Pancreas (tissue), 10 donors: ENCODE measurements around the gene LYPD1. TPM values are rescaled to one million over a fixed set of nuclear protein-coding genes. Genes with fewer than 3 reads are reported as not detected.
A peak's percentile ranks its signal among the peaks of the same experiment; 100 is the strongest.

Experiments
- ATAC-seq, 4 donors: fragments of 200-7000 bp; cut with Tn5 transposase; one replicate each; pipeline versions ENCODE4 v1.8.0 to v1.9.1; 2020; ENCODE audit warnings: mild to moderate bottlenecking in 4 of 4, moderate library complexity in 4 of 4
- DNase-seq, 6 donors: peaks; one replicate each; pipeline ENCODE4 v3.0.0-alpha.2; 2020
- FAIRE-seq: peaks from 2 replicates; lab custom pipeline; 2012; peaks lifted over from hg19 to GRCh38; lab: Jason Lieb, UNC
- H3K27ac ChIP-seq, 4 donors: fragments of 200-600 bp; sonication (generic); 1 replicate in 3 of 4; 2 replicates in 1 of 4; pipeline versions ENCODE4 v1.5.0 to v1.8.0; 2020
- H3K27me3 ChIP-seq, 4 donors: fragments of 200-600 bp; one replicate each; pipeline ENCODE4 v1.8.0; 2021
- H3K36me3 ChIP-seq, 3 donors: fragments of 200-600 bp; sonication (generic) in 1 of 3; one replicate each; pipeline versions ENCODE4 v1.5.0 to v1.8.0; 2020 to 2021
- H3K4me1 ChIP-seq, 3 donors: fragments of 200-600 bp; one replicate each; pipeline ENCODE4 v1.8.0; 2021
- H3K4me3 ChIP-seq, 4 donors: fragments of 200-600 bp; sonication (generic) in 2 of 4; one replicate each; pipeline versions ENCODE4 v1.5.0 to v1.8.0; 2020 to 2021
- H3K9me3 ChIP-seq, 4 donors: fragments of 200-600 bp; one replicate each; pipeline ENCODE4 v1.8.0; 2021
- CTCF ChIP-seq, 4 donors: fragments of 200-600 bp; sonication (generic) in 3 of 4; IDR thresholded peaks; one replicate each; pipeline versions ENCODE4 v1.5.0 to v1.8.0; 2021; ENCODE audit warnings: antibody characterized with exemption in 4 of 4
- WGBS, 2 donors: extraction: QIAGEN DNeasy Blood & Tissue Kit; methylation state at CpG; one replicate each; pipeline ENCODE4 v1.1.7; 2013; 5-methylcytosine and 5-hydroxymethylcytosine counted together
- intact Hi-C, 3 donors: fragments of 100-400 bp; cut with DNase I; formaldehyde crosslinking; loops; one replicate each; pipeline versions ENCODE4 v1.11.1 to v1.14.2; 2022
- polyA plus RNA-seq, 2 donors: library from polyadenylated mRNA; stranded (reverse); fragments of 200-250 nt; gene quantifications; one replicate each; pipeline ENCODE4 v1.2.3, GENCODE V29; 2013
- total RNA-seq, 6 donors: library from RNA; stranded (reverse); fragmentation: NEBNext Ultra II Directional in 4 of 6; extraction: Animal tissue kit (Norgen Biotek cat#: 25700) in 4 of 6; gene quantifications; one replicate each; pipeline versions ENCODE4 v1.2.1 to v1.2.4, GENCODE V29; 2021 to 2023
- donor health status: healthy with polysubstance abuse.
- donor health status: DM: no; HTN: no; CAD: no; lungs with moderate emphysema.
- donor health status: DM: no; HTN: no; CAD: no.
- donor health status: control.
- donor health status: control.
- donor health status: Bipolar disorder and iron deficiency.
- donor health status: DM: yes; HTN: yes; CAD: no.
- donor health status: DM: no; HTN: no; CAD: no.
- donor health status: DM: no; HTN: no; CAD: no.
- donor health status: DM: yes; HTN: yes; CAD: no.

LYPD1 gene
- total and polyA plus RNA-seq, 8 donors, result 1.1 to 20.5 (median 4.1) TPM

GRCh38 chr2:132608311-132608710 is 61.7 kb downstream of the LYPD1 start:
- H3K4me1 ChIP-seq, result peaks cover 4 to 15% (median 14%) of the 10 kb centered on the region in 3 donors
- H3K27ac ChIP-seq, result peak overlapping the region in 1 of 4 donors; percentile 23
- no peak for FAIRE-seq
- no peak overlapping the region for H3K4me3 ChIP-seq
- ATAC-seq, result peak; percentile 49 to 74 (median 70)
- intact Hi-C loops, result no loop called here
- H3K27me3 ChIP-seq, result no peaks in the 10 kb centered on the region
- H3K9me3 ChIP-seq, result no peaks in the 10 kb centered on the region
- TF ChIP-seq CTCF (IDR thresholded peaks at IDR 0.05), result no peak
- DNase-seq, result no peak
- no peaks in the 10 kb centered on the region for H3K36me3 ChIP-seq
- 23 to 24% methylated on average over 6 of the region's 6 CpGs for WGBS, 2 donors

GRCh38 chr2:132607426-132608090 is 62.4 kb downstream of the LYPD1 start:
- no peaks in the 10 kb centered on the region for H3K9me3 ChIP-seq
- intact Hi-C loops, result no loop called here
- no peak overlapping the region for H3K4me3 ChIP-seq
- H3K27ac ChIP-seq, result no peak overlapping the region
- H3K36me3 ChIP-seq, result no peaks in the 10 kb centered on the region
- peaks cover 4 to 15% (median 14%) of the 10 kb centered on the region in 3 donors for H3K4me1 ChIP-seq
- no peak for TF ChIP-seq CTCF (IDR thresholded peaks at IDR 0.05)
- ATAC-seq (no peak), DNase-seq (no peak), FAIRE-seq (no peak)
- 82 to 87% methylated on average over 4 of the region's 4 CpGs for WGBS, 2 donors
- H3K27me3 ChIP-seq, result no peaks in the 10 kb centered on the region

DNA sequence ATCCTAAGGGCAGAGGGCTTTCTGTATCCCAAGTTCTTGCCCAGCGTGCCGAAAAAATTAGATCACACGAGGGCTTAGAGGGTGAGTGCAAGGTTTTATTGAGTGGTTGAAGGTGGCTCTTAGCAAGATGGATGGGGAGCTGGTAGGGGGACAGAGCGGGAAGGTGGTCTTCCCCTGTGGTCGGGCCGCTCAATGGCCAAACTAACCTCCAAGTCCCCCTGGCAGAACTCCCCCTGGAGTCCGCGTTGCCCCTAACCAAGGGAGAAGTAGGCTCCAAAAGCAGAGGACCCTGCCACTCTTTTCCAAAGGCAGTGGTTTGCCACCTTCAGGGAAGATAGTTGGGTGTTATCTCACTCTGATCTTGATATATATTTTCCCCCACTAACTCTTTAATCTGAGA is 63.4 kb downstream of the LYPD1 start:
- WGBS, 2 donors, result 96 to 97% methylated on average over 8 of the region's 8 CpGs
- no peaks in the 10 kb centered on the region for H3K36me3 ChIP-seq

DNA sequence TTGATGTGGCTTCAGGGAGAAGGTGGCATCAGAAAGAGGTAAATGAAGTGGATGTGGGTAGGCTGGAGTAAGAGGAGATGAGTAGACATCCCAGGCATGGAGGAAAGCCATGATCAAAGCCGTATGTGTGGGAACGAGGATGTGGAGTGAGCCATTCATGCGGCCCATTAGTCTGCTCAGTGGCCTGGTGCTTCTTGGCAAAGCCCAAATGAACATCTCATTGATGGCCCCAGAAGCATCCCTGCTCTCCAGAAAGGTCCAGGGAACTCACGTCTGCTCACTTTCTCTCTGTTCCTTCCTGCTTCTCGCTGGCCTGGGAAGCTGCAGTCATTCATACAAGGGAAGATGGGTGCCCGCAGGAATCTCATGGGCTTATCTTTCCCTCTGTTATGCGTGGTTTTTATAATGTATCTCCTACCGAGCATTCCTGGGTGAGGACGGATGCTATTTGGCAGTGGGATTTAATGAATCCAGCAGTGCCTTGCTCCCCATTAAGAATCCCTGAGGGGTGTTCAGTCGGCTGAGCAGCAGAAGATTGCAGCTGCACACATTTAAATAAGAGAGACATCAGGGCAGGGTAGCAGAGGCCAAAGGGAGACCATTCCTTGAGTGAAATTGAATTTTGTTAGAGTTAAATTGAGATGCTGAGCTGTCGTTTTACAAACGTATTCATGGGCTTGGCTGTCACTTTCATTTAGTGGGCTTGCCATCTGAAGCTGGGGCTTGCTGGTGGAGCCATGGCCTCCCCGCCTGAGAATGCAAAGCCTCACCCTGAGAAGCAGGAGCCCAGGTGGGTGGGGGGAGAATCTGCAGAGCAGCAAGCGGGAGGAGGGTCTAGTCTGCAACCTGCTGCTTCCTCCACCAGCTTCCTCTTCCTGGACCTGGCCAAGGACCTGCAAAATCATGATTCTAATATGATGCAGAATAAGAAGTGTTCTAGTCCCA is 64.5 kb downstream of the LYPD1 start:
- ATAC-seq (no peak), FAIRE-seq (no peak), DNase-seq (no peak)
- WGBS, 2 donors, result 92 to 94% methylated on average over 14 of the region's 14 CpGs
- Histone ChIP-seq H3K4me3 (no peak overlapping the region), H3K4me1 (peaks cover 4 to 15% (median 14%) of the 10 kb centered on the region in 3 donors), H3K9me3 (no peaks in the 10 kb centered on the region), H3K27me3 (no peaks in the 10 kb centered on the region), H3K36me3 (no peaks in the 10 kb centered on the region), H3K27ac (no peak overlapping the region)
- intact Hi-C loops, result no loop called here
- no peak for TF ChIP-seq CTCF (IDR thresholded peaks at IDR 0.05)

More for the DNA sequence above, 63.4 kb downstream of the LYPD1 start:
- intact Hi-C loops, result no loop called here
- H3K4me3 ChIP-seq, result no peak overlapping the region
- no peaks in the 10 kb centered on the region for H3K27me3 ChIP-seq
- FAIRE-seq (no peak), DNase-seq (no peak), ATAC-seq (no peak)
- H3K27ac ChIP-seq, result no peak overlapping the region
- H3K9me3 ChIP-seq, result no peaks in the 10 kb centered on the region
- no peak for TF ChIP-seq CTCF (IDR thresholded peaks at IDR 0.05)
- peaks cover 4 to 15% (median 14%) of the 10 kb centered on the region in 3 donors for H3K4me1 ChIP-seq
